HepG2 (cell line): ENCODE results near the gene DPEP3. TPM values are rescaled to one million over a fixed set of nuclear protein-coding genes. Genes with fewer than 3 reads are reported as not detected.

Experiments used
- ATAC-seq: fragments of 200-7000 bp; cut with Tn5 transposase; 3 replicates; pipeline ENCODE4 v1.9.1; 2020; ENCODE audit warnings: mild to moderate bottlenecking, moderate library complexity
- BruUV-seq: library from RNA; stranded (reverse); fragments of 400-500 nt; replicated peaks from 2 replicates; lab custom pipeline; 2021; lab: Mats Ljungman, UMichigan
- CTCF ChIA-PET: fragments of 300-600 bp; formaldehyde crosslinking; extraction: SDS; loops from one replicate; lab custom pipeline; 2021; ENCODE audit warnings: low total read pairs, inconsistent platforms, low intra/inter-chr PET ratio; lab: Yijun Ruan, JAX
- POLR2A ChIA-PET: fragments of 350-600 bp; sonication (Branson Sonifier 250); formaldehyde crosslinking; loops from one replicate; lab custom pipeline; 2020; ENCODE audit warnings: antibody characterized with exemption, inconsistent platforms; lab: Yijun Ruan, JAX
- DNase-seq: peaks from one replicate; pipeline ENCODE4 v3.0.0-alpha.2; 2015; ENCODE audit warnings: low spot score
- FAIRE-seq: peaks from 3 replicates; lab custom pipeline; 2011; peaks lifted over from hg19 to GRCh38; lab: Jason Lieb, UNC
- H2AFZ ChIP-seq: one replicate; pipeline ENCODE4 v1.6.1; 2011; ENCODE audit warnings: low read length, inconsistent platforms
- H3K27ac ChIP-seq: fragments of 300-600 bp; 3 replicates; pipeline ENCODE4 v1.8.0; 2011; ENCODE audit warnings: mixed run types, mild to moderate bottlenecking, mixed read lengths, low read length, inconsistent platforms; ENCODE audit not compliant: insufficient read depth; ENCODE audit errors: extremely low read length
- H3K27me3 ChIP-seq, 2 experiments: fragments of 200-600 bp in 1 of 2; 2 replicates in 1 of 2; 3 replicates in 1 of 2; pipeline versions ENCODE4 v1.6.0 to v1.8.0; 2011; ENCODE audit warnings: low read length in 2 of 2, mild to moderate bottlenecking in 2 of 2, moderate library complexity in 2 of 2, inconsistent platforms in 1 of 2; ENCODE audit not compliant: insufficient read depth in 2 of 2, control insufficient read depth in 1 of 2
- H3K36me3 ChIP-seq, 2 experiments: fragments of 200-600 bp in 1 of 2; replicated peaks in 1 of 2; 2 replicates in 1 of 2; 3 replicates in 1 of 2; pipeline versions ENCODE4 v1.5.1 to v1.8.0; 2011; ENCODE audit warnings: low read length in 2 of 2, inconsistent platforms in 1 of 2; ENCODE audit not compliant: insufficient read depth in 2 of 2, control insufficient read depth in 1 of 2
- H3K4me1 ChIP-seq: 2 replicates; pipeline ENCODE4 v1.5.1; 2012; ENCODE audit warnings: low read length, inconsistent platforms; ENCODE audit not compliant: insufficient read depth
- H3K4me2 ChIP-seq: 2 replicates; pipeline ENCODE4 v1.6.0; 2011; ENCODE audit warnings: low read depth, low read length, inconsistent platforms
- H3K4me3 ChIP-seq, 3 experiments: fragments of 200-600 bp in 1 of 3; sonication (generic), shearing (Covaris generic) in 1 of 3; replicated peaks in 1 of 3; 2 replicates each; pipeline ENCODE4 v1.5.1; 2011 to 2016; ENCODE audit warnings: low read length in 3 of 3, inconsistent platforms in 2 of 3, low read depth in 2 of 3, mild to moderate bottlenecking in 2 of 3, control low read depth in 1 of 3, mixed read lengths in 1 of 3; ENCODE audit not compliant: insufficient read depth in 1 of 3
- H3K79me2 ChIP-seq: one replicate; pipeline ENCODE4 v1.6.1; 2011; ENCODE audit warnings: low read length, inconsistent platforms; ENCODE audit not compliant: insufficient read depth
- H3K9ac ChIP-seq: 2 replicates; pipeline ENCODE4 v1.6.0; 2011; ENCODE audit warnings: mild to moderate bottlenecking, low read depth, low read length, inconsistent platforms; ENCODE audit not compliant: insufficient read depth
- H3K9me3 ChIP-seq: 2 replicates; pipeline ENCODE4 v1.5.1; 2012; ENCODE audit warnings: mild to moderate bottlenecking, low read length
- H4K20me1 ChIP-seq: 2 replicates; pipeline ENCODE4 v1.6.0; 2011; ENCODE audit warnings: inconsistent platforms, mild to moderate bottlenecking, low read length, moderate library complexity; ENCODE audit not compliant: insufficient read depth
- ETV5 ChIP-seq: IDR thresholded peaks from 2 replicates; pipeline ENCODE4 v1.6.1; 2018; ENCODE audit warnings: missing biosample characterization, missing genetic modification reagents, inconsistent platforms, borderline replicate concordance
- HIVEP1 ChIP-seq: sonication (generic); formaldehyde crosslinking; IDR thresholded peaks from 2 replicates; pipeline ENCODE4 v1.4.0; 2020; ENCODE audit warnings: mild to moderate bottlenecking, missing genetic modification reagents
- HOMEZ ChIP-seq: IDR thresholded peaks from 2 replicates; pipeline ENCODE4 v1.6.1; 2016; ENCODE audit warnings: low read depth
- KDM2A ChIP-seq: sonication (generic); formaldehyde crosslinking; IDR thresholded peaks from 2 replicates; pipeline ENCODE4 v1.4.0; 2020; ENCODE audit warnings: low read depth, missing genetic modification reagents, borderline replicate concordance
- POLR2A ChIP-seq, 2 experiments: IDR thresholded peaks; 2 replicates each; pipeline ENCODE4 v1.6.1; 2011; ENCODE audit warnings: low read depth in 2 of 2, low read length in 2 of 2, mild to moderate bottlenecking in 1 of 2, moderate library complexity in 1 of 2; ENCODE audit not compliant: insufficient read depth in 1 of 2
- RBFOX2 ChIP-seq: fragments of 200-400 bp; formaldehyde crosslinking; IDR thresholded peaks from 2 replicates; pipeline ENCODE4 v1.6.1; 2017; ENCODE audit warnings: low read depth, mild to moderate bottlenecking, low read length
- RFX3 ChIP-seq: IDR thresholded peaks from 2 replicates; pipeline ENCODE4 v1.6.1; 2016; ENCODE audit warnings: missing biosample characterization, missing genetic modification reagents
- ZBTB25 ChIP-seq: IDR thresholded peaks from 2 replicates; pipeline ENCODE4 v1.6.1; 2018; ENCODE audit warnings: missing genetic modification reagents
- ZBTB4 ChIP-seq: sonication (generic); formaldehyde crosslinking; IDR thresholded peaks from 2 replicates; pipeline ENCODE4 v1.4.0; 2020; ENCODE audit warnings: missing genetic modification reagents, mild to moderate bottlenecking, borderline replicate concordance
- ZFP41 ChIP-seq: sonication (generic); formaldehyde crosslinking; IDR thresholded peaks from 2 replicates; pipeline ENCODE4 v1.4.0; 2020; ENCODE audit warnings: mild to moderate bottlenecking, missing genetic modification reagents, borderline replicate concordance
- ZNF253 ChIP-seq: sonication (generic); formaldehyde crosslinking; IDR thresholded peaks from 2 replicates; pipeline ENCODE4 v1.8.0; 2022; ENCODE audit warnings: mild to moderate bottlenecking, missing genetic modification reagents, borderline replicate concordance
- ZNF263 ChIP-seq: sonication (generic); formaldehyde crosslinking; IDR thresholded peaks from 2 replicates; pipeline ENCODE4 v1.4.0; 2020; ENCODE audit warnings: missing genetic modification reagents
- ZNF274 ChIP-seq: sonication (generic); formaldehyde crosslinking; IDR thresholded peaks from 2 replicates; pipeline ENCODE4 v1.5.1; 2020; ENCODE audit warnings: mild to moderate bottlenecking, missing genetic modification reagents
- ZNF326 ChIP-seq: sonication (generic); formaldehyde crosslinking; IDR thresholded peaks from 2 replicates; pipeline ENCODE4 v1.4.0; 2020; ENCODE audit warnings: missing genetic modification reagents, borderline replicate concordance
- ZNF678 ChIP-seq: sonication (generic); formaldehyde crosslinking; IDR thresholded peaks from 2 replicates; pipeline ENCODE4 v1.4.0; 2020; ENCODE audit warnings: mild to moderate bottlenecking, missing genetic modification reagents
- ZNF691 ChIP-seq: sonication (generic); formaldehyde crosslinking; IDR thresholded peaks from 2 replicates; pipeline ENCODE4 v1.4.0; 2020; ENCODE audit warnings: missing genetic modification reagents, low read depth, mild to moderate bottlenecking, borderline replicate concordance
- ZNF737 ChIP-seq: sonication (generic); formaldehyde crosslinking; IDR thresholded peaks from 2 replicates; pipeline ENCODE4 v1.5.0; 2020; ENCODE audit warnings: missing genetic modification reagents, mild to moderate bottlenecking, borderline replicate concordance
- WGBS: methylation state at CpG from one replicate; pipeline ENCODE4 v1.1.6; 2017; ENCODE audit warnings: low lambda C conversion rate; 5-methylcytosine and 5-hydroxymethylcytosine counted together
- in situ Hi-C: cut with HindIII; loops from 2 replicates; pipeline ENCODE4 v1.10.0; 2017; ENCODE audit warnings: low pct_unique_long_range_greater_than_20kb; ENCODE audit not compliant: extremely low pct_ligation_motif_present
- intact Hi-C: fragments of 100-400 bp; cut with micrococcal nuclease; formaldehyde crosslinking; loops from one replicate; pipeline ENCODE4 v1.10.0; 2022; ENCODE audit not compliant: unreplicated experiment
- polyA plus RNA-seq, 8 experiments: library from polyadenylated mRNA; depleted of rRNA in 3 of 8; stranded (reverse) in 7 of 8; unstranded in 1 of 8; fragments of >200 nt; fragmentation: Illumina TruSeq in 4 of 8; extraction: Trizol in 4 of 8; gene quantifications; 2 replicates each; pipeline versions ENCODE4 v1.2.1 to v1.2.3, GENCODE V29; 2011 to 2016; ENCODE audit warnings: low read depth in 4 of 8, missing spikeins in 1 of 8, mixed read lengths in 1 of 8; ENCODE audit not compliant: insufficient read depth in 1 of 8
- total RNA-seq, 5 experiments: library from RNA; depleted of rRNA; stranded (reverse); fragments of >200 nt; fragmentation: Illumina TruSeq; extraction: Trizol; gene quantifications; 2 replicates each; pipeline ENCODE4 v1.2.3, GENCODE V29; 2016; ENCODE audit warnings: low read depth in 1 of 5

Gene DPEP3
- total and polyA plus RNA-seq, 2 of the 13 experiments (the other 11 are each of a cell fraction or from before 2014, with no cell fraction given), result not detected

GRCh38 chr16:67963662-67964321 is 16.5 kb downstream of the DPEP3 start:
- FAIRE-seq, result no peak
- Histone ChIP-seq H3K4me3 (no peak overlapping the region), H3K36me3 (peaks cover 36 to 48% of the 10 kb centered on the region in 2 experiments), H3K9me3 (no peaks in the 10 kb centered on the region), H3K27ac (no peak overlapping the region), H3K27me3 (no peaks in the 10 kb centered on the region; a peak in 1 of 5 replicates), H3K4me2 (no peak overlapping the region), H3K79me2 (peaks cover 70% of the 10 kb centered on the region), H3K4me1 (peaks cover 45% of the 10 kb centered on the region), H2AFZ (no peak overlapping the region), H3K9ac (no peak overlapping the region), H4K20me1 (peaks cover 21% of the 10 kb centered on the region)
- in situ Hi-C loops (no loop called here), intact Hi-C loops (no loop called here)
- ChIA-PET CTCF (no interaction called here), POLR2A (interaction anchor here (0.5 to 12.9 kb wide), 5 partner anchors 18 to 484 kb away, joined by 4 to 226 read pairs (median 11); partner anchors contain the start of genes LCAT and PSMB10)
- no peak for ATAC-seq
- WGBS, result 96% methylated on average over 32 of the region's 32 CpGs
- no peak for DNase-seq
- BruUV-seq, result no TSS peak
- TF ChIP-seq ZNF678 (CRISPR knock-in tag), result 0 out of 2 replicates have a peak, but pooled peaks have one; percentile 42
- TF ChIP-seq KDM2A (CRISPR knock-in tag), result 0 out of 2 replicates have a peak, but pooled peaks have one; percentile 12
- peak in 1 of 2 experiments; percentile 18; a peak in 3 of 4 replicates for TF ChIP-seq POLR2A (IDR thresholded peaks at IDR 0.05; ENCODE audit: insufficient read depth in 1 of 2, low read depth in 2 of 2, low read length in 2 of 2)
- peak; percentile 14; the same call in 1 of the 2 replicates for TF ChIP-seq ZNF263 (CRISPR knock-in tag)
- peak; percentile 66; the same call in 1 of the 2 replicates for TF ChIP-seq ZNF274 (CRISPR knock-in tag)
- TF ChIP-seq ZBTB25, result no peak
- TF ChIP-seq ETV5, result no peak
- TF ChIP-seq HIVEP1, result peak; percentile 16; the same call in 1 of the 2 replicates
- peak; percentile 8; the same call in 1 of the 2 replicates for TF ChIP-seq ZNF691
- TF ChIP-seq ZNF737 (CRISPR knock-in tag), result no peak
- TF ChIP-seq ZNF326, result 0 out of 2 replicates have a peak, but pooled peaks have one; percentile 13
- 0 out of 2 replicates have a peak, but pooled peaks have one; percentile 48 for TF ChIP-seq ZNF253 (CRISPR knock-in tag)
- TF ChIP-seq HOMEZ (CRISPR knock-in tag), result no peak
- TF ChIP-seq RBFOX2, result peak; percentile 79
- peak; percentile 46; the same call in 1 of the 2 replicates for TF ChIP-seq ZBTB4 (CRISPR knock-in tag)
- TF ChIP-seq ZFP41 (CRISPR knock-in tag), result 0 out of 2 replicates have a peak, but pooled peaks have one; percentile 44
- TF ChIP-seq RFX3, result no peak
